ENCODE data around the gene XAB2.

DNA sequence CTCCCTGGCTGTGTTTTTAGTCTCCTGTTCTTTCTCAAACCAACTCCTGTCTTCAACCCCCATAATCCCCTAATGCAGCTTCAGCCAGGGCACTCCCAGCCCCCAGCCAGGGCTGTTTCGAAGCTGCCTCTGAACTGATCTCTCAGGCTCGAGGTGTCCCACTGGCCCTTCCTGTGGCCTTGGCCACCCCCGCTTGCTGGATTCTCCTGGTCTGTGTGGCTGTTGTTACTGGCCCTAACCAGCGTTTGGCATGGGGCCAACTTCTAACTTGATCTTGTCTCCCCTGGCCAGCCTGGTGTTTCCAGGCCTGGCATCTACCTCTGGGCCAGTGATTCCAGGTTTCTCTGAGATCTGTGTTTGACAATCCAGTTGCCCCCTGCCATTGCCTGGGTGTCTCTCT lies 11.0 kb downstream of the XAB2 start:
- TF ChIP-seq, protein P1, sequence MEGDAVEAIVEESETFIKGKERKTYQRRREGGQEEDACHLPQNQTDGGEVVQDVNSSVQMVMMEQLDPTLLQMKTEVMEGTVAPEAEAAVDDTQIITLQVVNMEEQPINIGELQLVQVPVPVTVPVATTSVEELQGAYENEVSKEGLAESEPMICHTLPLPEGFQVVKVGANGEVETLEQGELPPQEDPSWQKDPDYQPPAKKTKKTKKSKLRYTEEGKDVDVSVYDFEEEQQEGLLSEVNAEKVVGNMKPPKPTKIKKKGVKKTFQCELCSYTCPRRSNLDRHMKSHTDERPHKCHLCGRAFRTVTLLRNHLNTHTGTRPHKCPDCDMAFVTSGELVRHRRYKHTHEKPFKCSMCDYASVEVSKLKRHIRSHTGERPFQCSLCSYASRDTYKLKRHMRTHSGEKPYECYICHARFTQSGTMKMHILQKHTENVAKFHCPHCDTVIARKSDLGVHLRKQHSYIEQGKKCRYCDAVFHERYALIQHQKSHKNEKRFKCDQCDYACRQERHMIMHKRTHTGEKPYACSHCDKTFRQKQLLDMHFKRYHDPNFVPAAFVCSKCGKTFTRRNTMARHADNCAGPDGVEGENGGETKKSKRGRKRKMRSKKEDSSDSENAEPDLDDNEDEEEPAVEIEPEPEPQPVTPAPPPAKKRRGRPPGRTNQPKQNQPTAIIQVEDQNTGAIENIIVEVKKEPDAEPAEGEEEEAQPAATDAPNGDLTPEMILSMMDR (IDR thresholded peaks at IDR 0.05) = no peak
- TF ChIP-seq POLR2A (IDR thresholded peaks at IDR 0.05) (no peak), EP300 (IDR thresholded peaks at IDR 0.05) (no peak)

All from ovary (tissue), 3 donors.